Adrenal gland (tissue), 19 donors: ENCODE measurements around the gene ADAMTSL3. TPM values are rescaled to one million over a fixed set of nuclear protein-coding genes. Genes with fewer than 3 reads are reported as not detected.
A peak's percentile ranks its signal among the peaks of the same experiment; 100 is the strongest.

ENCODE experiments used
- DNase-seq, 7 donors: peaks; one replicate each; pipeline ENCODE4 v3.0.0-alpha.2; 2019 to 2020
- H3K27ac ChIP-seq, 5 donors: fragments of 200-600 bp; sonication (generic) in 4 of 5; 1 replicate in 3 of 5; 2 replicates in 2 of 5; pipeline versions ENCODE4 v1.5.1 to v1.8.0; 2016 to 2020; ENCODE audit warnings: mild to moderate bottlenecking in 1 of 5
- H3K27me3 ChIP-seq: fragments of 200-600 bp; 2 replicates; pipeline ENCODE4 v1.8.0; 2021
- H3K36me3 ChIP-seq, 2 donors: fragments of 200-600 bp; replicated peaks in 1 of 2; 1 replicate in 1 of 2; 2 replicates in 1 of 2; pipeline versions ENCODE4 v1.5.1 to v1.8.0; 2018 to 2022
- H3K4me1 ChIP-seq, 2 donors: fragments of 200-600 bp; replicated peaks in 1 of 2; 1 replicate in 1 of 2; 2 replicates in 1 of 2; pipeline versions ENCODE4 v1.5.1 to v1.8.0; 2018 to 2021
- H3K4me3 ChIP-seq, 4 donors: fragments of 200-600 bp; sonication (generic) in 3 of 4; one replicate each; pipeline ENCODE4 v1.5.1; 2016 to 2018
- H3K9me3 ChIP-seq, 3 donors: fragments of 200-600 bp; sonication (generic) in 1 of 3; replicated peaks in 1 of 3; 1 replicate in 2 of 3; 2 replicates in 1 of 3; pipeline versions ENCODE4 v1.5.1 to v1.8.0; 2016 to 2021
- CTCF ChIP-seq, 6 experiments: fragments of 450-650 bp in 4 of 6; fragments of 200-600 bp in 2 of 6; sonication (generic) in 1 of 6; IDR thresholded peaks; 1 replicate in 5 of 6; 2 replicates in 1 of 6; pipeline versions ENCODE4 v1.5.1 to v1.8.0; 2016 to 2021; ENCODE audit warnings: antibody characterized with exemption in 6 of 6, mild to moderate bottlenecking in 2 of 6, moderate library complexity in 1 of 6
- POLR2A ChIP-seq, 2 donors: fragments of 450-650 bp; IDR thresholded peaks; one replicate each; pipeline ENCODE4 v1.6.1; 2017; ENCODE audit warnings: antibody characterized with exemption in 2 of 2, mild to moderate bottlenecking in 2 of 2, moderate library complexity in 1 of 2
- WGBS, 4 donors: extraction: QIAGEN DNeasy Blood & Tissue Kit in 2 of 4; methylation state at CpG; one replicate each; pipeline versions ENCODE4 v1.1.5 to v1.1.7; 2013 to 2017; 5-methylcytosine and 5-hydroxymethylcytosine counted together
- intact Hi-C, 2 donors: fragments of 100-400 bp; cut with DNase I; formaldehyde crosslinking; loops; one replicate each; pipeline versions ENCODE4 v1.14.1 to v1.15.0; 2022 to 2023
- long read RNA-seq, 10 donors: library from polyadenylated mRNA in 3 of 10; unstranded in 2 of 10; stranded (forward) in 1 of 10; transcript quantifications; one replicate each; pipeline ENCODE4 v2.0.0 and lab custom pipeline, GENCODE V29; 2021 to 2026
- polyA plus RNA-seq, 3 donors: library from polyadenylated mRNA; stranded (reverse); fragments of 200-250 nt in 2 of 3; fragments of 350-450 nt in 1 of 3; fragmentation: Illumina TruSeq in 1 of 3; extraction: RNeasy Lipid Tissue Mini Kit (QIAGEN cat#74804) in 1 of 3; gene quantifications; one replicate each; pipeline ENCODE4 v1.2.3, GENCODE V29; 2013 to 2014
- total RNA-seq, 9 donors: library from RNA; depleted of rRNA in 4 of 9; stranded (reverse); fragments of >200 nt in 4 of 9; fragments of 120-200 nt in 1 of 9; fragmentation: NEBNext Ultra II Directional in 1 of 9; extraction: Animal tissue kit (Norgen Biotek cat#: 25700) in 1 of 9; gene quantifications; one replicate each; pipeline versions ENCODE4 v1.1.0 to v1.2.4, GENCODE V29; 2013 to 2023
- donor health status: healthy with polysubstance abuse.
- donor health status: Bipolar disorder and iron deficiency.
- donor health status: DM: yes; HTN: yes; CAD: no.
- donor health status: DM: no; HTN: no; CAD: no.
- donor health status: DM: no; HTN: no; CAD: no.
- donor health status: DM: yes; HTN: yes; CAD: no.

The ADAMTSL3 gene
- 10 to 100 TPM in 6 of 9 donors, 1 to 10 TPM in 3; 5.0 to 19.7 (median 14.9) TPM for total RNA-seq
- polyA plus RNA-seq, result 1 to 10 TPM in 2 of 3 donors, under 1 TPM in 1; 0.98 to 4.0 (median 2.3) TPM
- long read RNA-seq, donor 1, result 0 reads
- long read RNA-seq, donor 2, result 0 reads
- long read RNA-seq, donor 3, result 0 reads
- long read RNA-seq, donor 4, partial matches to known transcripts, result 1 of 5 reads
- long read RNA-seq, donor 4, other reads (novel, unspliced or antisense), result 4 of 5 reads
- long read RNA-seq, donor 5, partial matches to known transcripts, result 1 of 7 reads
- long read RNA-seq, donor 5, other reads (novel, unspliced or antisense), result 6 of 7 reads
- long read RNA-seq, donor 6, partial matches to known transcripts, result 1 of 1 reads
- long read RNA-seq, donor 6, other reads (novel, unspliced or antisense), result 0 of 1 reads
- long read RNA-seq, donor 7, result 0 reads
- long read RNA-seq, donor 8, result 0 reads
- long read RNA-seq, donor 9, result 0 reads
- long read RNA-seq, donor 10, result 0 reads

GRCh38 chr15:83653639-83654378 lies at the start of gene ADAMTSL3:
Gene ADAMTSL3, plus strand, starts transcription at chr15:83654123. Its CDS starts 1,639 bp downstream, at chr15:83655762.
- DNase-seq, result peak in 6 of 7 donors; percentile 50 to 67 (median 59)
- intact Hi-C loops, result no loop called here
- no peaks in the 10 kb centered on the region for H3K36me3 ChIP-seq
- no peaks in the 10 kb centered on the region for H3K9me3 ChIP-seq
- H3K4me3 ChIP-seq, result peak within 1 kb of the TSS in 1 of 4 donors; percentile 56
- H3K27ac ChIP-seq, result peak within 1 kb of the TSS in 2 of 5 donors; percentile 5 to 78
- H3K27me3 ChIP-seq, result peaks cover 24% of the 10 kb centered on the region
- WGBS, 4 donors, result 0 to 1% (median 0%) methylated on average over 8 to 105 of the region's 105 CpGs; no CpG with 5 or more reads in 1 of the 4 donors
- H3K4me1 ChIP-seq, result peaks cover 0 to 5% of the 10 kb centered on the region in 2 donors
- TF ChIP-seq POLR2A (IDR thresholded peaks at IDR 0.05) (no peak), CTCF (IDR thresholded peaks at IDR 0.05) (peak in 1 of 6 experiments; percentile 11)

GRCh38 chr15:83604549-83604948 lies 49.4 kb upstream of the ADAMTSL3 start:
- no peak for DNase-seq
- peak overlapping the region in 1 of 5 donors; percentile 59 for H3K27ac ChIP-seq
- no peaks in the 10 kb centered on the region for H3K36me3 ChIP-seq
- no peaks in the 10 kb centered on the region for H3K4me1 ChIP-seq
- no peaks in the 10 kb centered on the region for H3K27me3 ChIP-seq
- intact Hi-C loops, result no loop called here
- no peak for TF ChIP-seq POLR2A (IDR thresholded peaks at IDR 0.05)
- no peak for TF ChIP-seq CTCF (IDR thresholded peaks at IDR 0.05)
- no peak overlapping the region for H3K4me3 ChIP-seq
- 66 to 82% (median 73%) methylated on average over 1 of the region's 1 CpG for WGBS, 4 donors
- no peaks in the 10 kb centered on the region for H3K9me3 ChIP-seq

GRCh38 chr15:83605111-83605945 lies 48.6 kb upstream of the ADAMTSL3 start:
- Histone ChIP-seq H3K9me3 (no peaks in the 10 kb centered on the region), H3K27ac (peak overlapping the region in 1 of 5 donors; percentile 59), H3K36me3 (no peaks in the 10 kb centered on the region), H3K27me3 (no peaks in the 10 kb centered on the region), H3K4me1 (no peaks in the 10 kb centered on the region), H3K4me3 (no peak overlapping the region)
- 41 to 55% (median 47%) methylated on average over 7 of the region's 7 CpGs for WGBS, 4 donors
- intact Hi-C loops, result no loop called here
- TF ChIP-seq POLR2A (IDR thresholded peaks at IDR 0.05), result no peak
- TF ChIP-seq CTCF (IDR thresholded peaks at IDR 0.05), result no peak
- peak in 2 of 7 donors; percentile 22 for DNase-seq
